Activated T-cell treated with anti-CD3 and anti-CD28 coated beads for 1 hour (primary cell): ENCODE results near the gene HERC3.

Experiments used
- DNase-seq: peaks from one replicate; pipeline ENCODE4 v3.0.0-alpha.2; 2020; ENCODE audit warnings: low read depth

Gene HERC3

DNA sequence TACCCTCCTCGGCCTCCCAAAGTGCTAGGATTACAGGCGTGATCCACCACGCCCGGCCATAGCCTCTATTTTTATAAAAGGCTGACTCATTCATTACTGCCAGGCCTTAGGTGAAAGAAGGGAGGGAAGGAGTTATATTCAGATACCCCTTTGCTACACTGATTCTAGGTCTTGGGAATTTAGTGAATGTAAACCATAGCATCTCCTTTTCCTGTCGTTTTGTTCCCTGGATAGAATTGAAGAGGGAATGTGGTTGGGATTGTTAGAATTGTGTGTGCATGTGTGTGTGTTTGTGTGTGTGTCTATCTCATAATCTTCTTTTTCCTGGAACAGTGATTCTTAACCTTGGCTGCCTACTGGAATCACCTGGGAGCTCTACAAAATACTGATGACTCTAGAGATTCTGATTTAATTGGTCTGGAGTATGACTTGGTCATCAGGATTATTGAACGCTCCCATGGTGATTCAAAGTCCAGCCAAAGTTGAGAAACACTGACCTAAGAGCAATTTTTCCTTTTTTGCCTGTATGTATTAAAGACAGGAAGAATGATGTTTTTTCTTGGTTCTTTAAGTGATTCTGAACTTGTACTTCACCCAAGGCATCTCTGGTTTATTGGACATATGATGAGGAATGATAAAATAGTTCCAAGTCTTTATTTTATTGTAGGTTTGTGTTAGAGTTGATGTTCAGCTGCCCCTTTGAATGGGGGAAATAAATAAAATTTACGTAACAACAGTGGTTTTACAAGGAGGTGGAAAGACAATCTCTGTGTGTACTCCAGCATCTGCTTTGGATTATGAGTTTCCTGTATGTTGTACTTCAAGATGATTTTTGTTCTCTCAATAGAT, 68.4 kb downstream of the HERC3 start:
- DNase-seq: no peak

DNA sequence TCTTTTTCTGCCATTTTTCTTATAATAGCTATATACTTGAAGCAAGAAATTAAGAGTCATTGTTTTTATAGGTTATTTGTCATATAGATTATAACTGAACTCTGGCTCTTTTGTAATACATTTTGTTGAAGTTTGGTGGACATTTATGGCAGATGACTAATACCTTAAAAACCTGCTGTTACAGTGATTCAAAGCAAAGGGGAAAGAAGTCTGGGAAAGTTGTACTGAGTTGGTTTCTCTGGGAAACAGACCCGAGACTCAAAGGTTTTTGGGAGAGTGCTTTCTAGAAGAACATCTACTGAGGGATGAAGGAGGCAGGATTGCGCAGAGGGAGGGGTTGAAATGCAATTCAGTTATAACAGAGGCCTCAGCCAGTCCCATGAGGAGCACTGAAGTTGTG, 69.5 kb downstream of the HERC3 start:
- no peak for DNase-seq

GRCh38 chr4:88672987-88673386, 80.7 kb downstream of the HERC3 start:
- no peak for DNase-seq

DNA sequence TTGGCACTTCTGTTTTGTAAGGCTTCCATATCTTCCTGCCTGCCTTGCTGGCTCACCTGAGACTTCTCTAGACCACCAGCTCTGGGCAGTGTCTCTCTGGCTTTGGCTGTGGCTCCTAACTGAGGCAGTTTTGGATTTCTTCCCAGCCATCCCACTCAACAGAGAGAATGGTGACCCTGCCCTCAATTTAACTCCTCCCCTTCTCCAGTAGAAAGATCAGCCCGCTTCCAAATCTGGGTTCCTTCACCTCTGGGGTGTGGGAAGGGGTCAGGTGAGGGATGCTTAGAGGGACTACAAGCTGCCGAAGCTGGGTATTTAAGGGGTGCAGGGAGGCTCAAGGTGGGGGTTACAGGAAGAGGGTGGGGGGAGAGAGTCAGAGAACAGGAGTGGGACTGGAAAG, 81.6 kb downstream of the HERC3 start:
- DNase-seq: no peak

DNA sequence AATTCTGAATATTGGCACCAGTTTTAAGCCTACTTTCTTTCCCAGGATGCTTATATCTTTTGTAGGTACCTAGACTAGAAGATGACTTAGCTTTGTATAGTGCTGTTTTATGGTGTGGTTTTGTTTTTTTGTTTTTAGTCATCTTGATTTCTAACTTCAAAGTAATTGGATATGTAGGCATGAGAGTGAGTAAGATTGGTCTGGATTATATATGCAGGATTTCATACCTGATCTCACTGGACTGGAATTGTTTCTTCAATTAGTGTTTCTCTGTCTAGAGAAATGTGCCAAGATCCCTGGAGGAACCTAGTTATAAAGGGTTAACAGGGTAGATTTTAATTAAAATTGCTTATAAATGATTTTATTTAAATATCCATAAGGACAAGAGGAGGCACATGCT, 82.3 kb downstream of the HERC3 start:
- DNase-seq: no peak

DNA sequence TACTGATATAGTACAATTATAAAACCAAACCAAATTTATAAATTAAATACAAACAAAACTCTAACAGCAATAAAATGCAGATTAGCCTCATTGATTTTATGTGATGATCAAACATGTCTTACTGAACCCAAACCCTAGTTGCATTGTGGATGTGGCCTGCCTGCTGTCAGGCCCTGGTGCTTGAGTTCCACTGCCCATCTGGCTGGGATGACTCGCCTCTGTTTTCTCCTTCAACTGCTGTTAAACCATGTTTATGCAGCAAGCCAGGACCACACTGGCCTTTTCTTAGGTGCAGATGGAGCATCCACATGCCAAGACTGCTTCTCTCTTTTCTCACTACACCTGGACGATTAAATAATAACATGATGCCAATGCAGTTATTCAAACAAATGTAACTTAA, 82.7 kb downstream of the HERC3 start:
- no peak for DNase-seq

- DNase-seq: no peak
Measured at GRCh38 chr4:88675543-88675942, 83.3 kb downstream of the HERC3 start.

GRCh38 chr4:88681209-88681608, 88.9 kb downstream of the HERC3 start:
- no peak for DNase-seq

DNA sequence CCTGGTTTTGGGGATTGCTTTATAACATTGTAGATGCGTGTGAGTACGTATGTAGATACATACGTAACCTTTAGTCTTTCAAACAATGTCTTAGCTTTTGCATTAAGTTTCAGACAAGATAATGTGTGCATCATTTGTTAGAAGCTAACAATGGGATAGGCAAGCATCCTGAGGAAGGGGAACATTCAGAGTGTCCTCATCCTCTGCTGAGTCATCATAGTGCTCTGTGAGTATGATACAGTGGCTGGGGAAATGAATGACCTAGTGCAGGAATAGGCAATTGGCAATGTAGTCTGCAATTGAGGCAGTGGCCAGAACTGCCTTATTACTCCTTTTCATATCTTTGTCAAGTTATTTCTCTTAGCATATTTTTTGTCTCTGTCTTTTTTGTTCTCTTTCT, 98.1 kb downstream of the HERC3 start:
- DNase-seq: no peak

DNA sequence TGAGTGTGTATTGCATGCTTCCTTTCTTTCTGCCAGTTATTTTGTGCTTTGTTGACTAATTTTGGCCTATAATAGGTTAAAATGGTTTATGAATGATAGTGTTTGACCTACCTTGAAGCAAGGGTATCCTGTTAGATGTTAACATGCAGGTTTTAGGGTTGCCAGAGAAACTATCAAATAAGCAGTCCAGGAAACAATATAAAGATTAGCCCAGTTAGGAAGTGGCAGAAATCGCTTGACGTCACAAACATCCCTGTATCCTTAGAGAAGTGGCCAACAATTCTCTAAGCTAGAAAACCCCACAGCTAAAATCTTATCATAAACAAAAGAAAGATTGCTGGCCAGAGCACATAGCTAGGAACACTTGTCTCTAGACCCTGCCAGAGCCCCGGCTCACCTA, 101.5 kb downstream of the HERC3 start:
- DNase-seq: no peak

DNA sequence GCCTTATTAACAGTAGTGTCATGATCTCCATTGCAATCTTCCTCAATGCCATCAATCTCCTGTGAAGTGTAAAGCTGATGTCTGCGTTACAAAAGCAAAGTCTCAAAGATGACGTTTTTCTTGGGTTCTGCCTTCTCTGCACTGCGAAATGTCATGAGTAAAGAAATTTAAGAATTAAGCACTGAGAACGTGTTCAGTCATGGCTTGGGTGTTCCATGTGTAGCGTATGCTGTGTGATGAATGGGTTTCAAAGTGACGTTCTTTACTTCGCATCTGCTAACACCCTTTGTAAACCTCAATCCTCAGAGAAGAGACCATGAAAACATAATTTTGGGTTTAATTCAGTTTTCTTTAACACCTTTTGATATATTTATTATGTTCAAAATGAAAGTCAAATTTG, 104.3 kb downstream of the HERC3 start:
- DNase-seq: no peak

DNA sequence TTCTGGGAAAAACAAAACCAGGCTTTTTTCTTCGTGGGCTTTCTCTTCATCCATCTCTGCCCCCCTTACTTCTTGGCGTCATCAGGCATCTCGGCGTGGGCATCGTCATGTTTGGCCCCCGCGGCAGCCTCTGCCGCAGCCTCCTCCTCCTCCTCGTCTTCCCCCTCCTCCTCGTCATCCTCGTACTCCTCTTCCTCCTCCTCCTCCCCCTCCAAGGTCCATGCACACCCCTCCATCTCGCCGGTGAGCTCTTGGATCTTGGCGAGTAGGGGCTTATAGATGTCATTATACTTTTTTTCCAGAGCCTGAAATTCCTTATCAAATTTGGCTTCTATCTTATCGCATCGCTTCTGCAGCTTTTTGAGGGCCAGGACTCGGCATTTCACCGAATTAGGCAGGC, 104.9 kb downstream of the HERC3 start:
- DNase-seq: no peak

DNA sequence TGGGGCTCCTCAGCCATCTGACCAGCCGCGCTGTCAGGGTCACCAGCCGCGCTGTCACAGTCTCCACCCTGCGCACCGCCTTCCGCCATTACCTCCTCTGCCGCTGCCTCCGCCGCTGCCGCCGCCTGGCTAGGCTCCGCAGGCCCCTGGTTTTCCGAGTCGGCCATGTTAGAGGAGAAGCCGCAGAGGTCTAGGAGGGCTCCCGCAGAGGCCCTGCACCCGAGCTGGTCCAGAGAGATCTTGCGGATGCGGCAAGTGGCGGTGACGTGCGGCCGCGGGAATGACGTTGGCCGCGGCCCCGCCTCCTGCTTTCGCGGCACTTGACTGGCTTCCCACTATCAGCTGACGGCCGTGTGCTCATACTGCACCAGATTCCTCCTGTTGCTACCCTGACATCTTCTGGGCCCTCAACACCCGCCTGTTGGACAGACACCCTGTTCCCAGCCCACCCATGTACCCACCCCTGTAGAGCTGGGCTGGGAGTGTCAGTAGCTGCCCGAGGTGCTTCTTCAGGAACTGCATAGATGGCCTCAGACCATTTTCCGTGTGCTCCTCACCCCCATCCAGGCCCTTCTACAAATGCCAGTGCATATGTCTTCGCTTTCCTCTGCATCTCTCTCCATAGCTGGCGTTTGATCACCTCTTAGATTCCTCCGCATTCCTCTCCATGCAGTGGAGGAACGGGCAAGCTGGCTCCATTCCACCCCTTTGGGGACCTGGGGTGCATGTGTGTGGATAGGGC, 105.5 kb downstream of the HERC3 start, which contains the start of gene NAP1L5:
NAP1L5 (minus strand) TSS at position 242 of the 742 bp plus-strand sequence; CDS start at position 167, 75 bp downstream.
- peak; percentile 38 for DNase-seq

DNA sequence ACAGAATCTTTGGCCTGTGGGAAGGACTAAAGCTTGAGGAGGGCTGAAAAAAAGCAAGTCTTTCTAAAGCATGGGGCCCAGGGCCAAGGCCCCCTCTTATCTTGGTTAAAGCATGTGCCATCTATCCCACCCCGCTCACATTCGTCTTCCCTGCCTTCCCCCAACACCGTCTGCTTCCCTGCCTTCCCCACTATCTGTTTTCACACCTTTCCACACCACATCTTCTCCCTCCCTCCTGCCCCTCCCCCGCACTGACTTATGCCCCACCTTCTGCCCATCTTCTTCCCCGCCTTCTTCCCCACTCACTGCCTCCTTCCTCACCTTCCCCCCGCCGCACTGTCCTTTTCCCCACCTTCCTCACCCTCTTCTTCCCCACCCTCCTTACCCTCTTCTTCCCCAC, 106.2 kb downstream of the HERC3 start:
- no peak for DNase-seq

- DNase-seq: no peak
Measured at GRCh38 chr4:88702782-88703181, 110.5 kb downstream of the HERC3 start.

DNA sequence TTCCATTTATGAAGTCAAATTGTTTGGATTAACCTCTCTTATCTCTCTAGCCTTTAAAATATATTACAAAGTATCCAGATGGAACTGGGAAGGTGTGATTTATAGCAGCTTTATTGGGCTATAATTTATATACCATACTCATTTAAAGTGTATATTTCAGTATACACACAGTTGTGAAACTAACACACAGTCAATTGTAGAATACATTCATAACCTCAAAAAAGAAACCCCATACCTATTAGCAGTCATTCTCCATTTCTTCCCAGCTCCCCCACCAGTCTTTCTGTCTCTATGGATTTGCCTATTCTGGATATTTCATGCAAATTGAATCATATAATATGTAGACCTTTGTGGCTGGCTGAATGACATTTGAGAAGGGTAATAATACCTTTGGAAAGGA, 112.9 kb downstream of the HERC3 start:
- no peak for DNase-seq

- no peak for DNase-seq
Measured at GRCh38 chr4:88705805-88706492, 113.7 kb downstream of the HERC3 start.

DNA sequence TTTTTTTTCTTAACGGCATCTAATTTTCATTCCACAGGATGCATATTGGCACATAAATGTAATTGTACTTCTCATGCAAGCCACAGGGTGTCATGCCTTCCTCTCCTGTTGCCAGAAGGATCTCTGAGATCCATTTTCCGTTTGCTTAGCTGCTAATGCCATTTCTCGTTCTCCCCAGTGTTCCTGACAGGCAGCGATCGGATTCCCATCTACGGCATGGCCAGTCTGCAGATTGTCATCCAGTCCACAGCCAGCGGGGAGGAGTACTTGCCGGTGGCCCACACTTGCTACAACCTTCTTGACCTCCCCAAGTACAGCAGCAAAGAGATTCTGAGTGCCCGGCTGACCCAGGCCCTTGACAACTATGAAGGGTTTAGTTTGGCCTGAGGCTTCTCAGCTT, 114.3 kb downstream of the HERC3 start:
- DNase-seq: no peak

DNA sequence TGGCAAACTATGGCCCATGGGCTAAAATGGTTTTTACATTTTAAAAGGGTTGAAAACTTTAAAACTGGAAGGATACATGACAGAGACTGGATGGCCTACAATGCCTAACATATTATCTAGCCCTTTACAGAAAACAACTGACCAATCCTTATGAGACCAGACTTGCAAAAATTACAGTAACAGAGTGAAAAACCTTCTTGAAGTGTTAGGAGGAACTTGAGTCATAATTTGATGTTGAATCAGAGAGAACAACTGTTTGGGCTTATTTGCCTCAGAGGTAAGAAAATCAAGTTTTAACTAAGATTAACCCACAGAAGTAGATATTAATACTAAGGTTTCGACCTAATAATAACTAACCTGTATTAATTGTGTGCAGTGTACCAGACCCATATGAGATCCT, 117.7 kb downstream of the HERC3 start:
- DNase-seq: no peak

GRCh38 chr4:88713782-88714181, 121.5 kb downstream of the HERC3 start:
- no peak for DNase-seq

DNA sequence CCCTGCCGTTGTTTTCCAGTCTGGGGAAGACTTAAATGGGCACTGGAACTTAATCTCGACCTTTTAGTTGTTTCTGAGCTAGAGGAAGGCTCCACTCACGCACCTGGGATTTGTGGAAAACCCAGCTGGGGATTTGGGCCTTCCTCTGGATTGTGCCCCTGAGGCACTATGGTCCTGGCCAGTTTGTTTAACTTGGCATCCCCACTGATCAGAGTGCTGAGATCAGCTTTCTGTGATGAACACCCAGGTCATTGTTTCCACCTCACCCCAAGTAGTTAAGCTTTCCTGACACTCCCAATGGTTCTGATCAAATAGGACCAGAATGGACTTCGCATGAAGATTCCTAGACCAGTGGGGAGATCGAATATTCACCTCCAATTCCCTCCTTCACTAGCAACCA, 125.8 kb downstream of the HERC3 start:
- DNase-seq: no peak

GRCh38 chr4:88719381-88719780, 127.1 kb downstream of the HERC3 start:
- DNase-seq: no peak
